H4 (cell line): ENCODE measurements around the gene SYT7. TPM values are rescaled to one million over a fixed set of nuclear protein-coding genes. Genes with fewer than 3 reads are reported as not detected.
A peak's percentile ranks its signal among the peaks of the same experiment; 100 is the strongest.

Experiments used
- DNase-seq: peaks from one replicate; pipeline ENCODE4 v3.0.0-alpha.2; 2015; ENCODE audit warnings: low spot score
- total RNA-seq: library from RNA; depleted of rRNA; stranded (reverse); fragments of >200 nt; shearing (Covaris generic); gene quantifications from 2 replicates; pipeline ENCODE4 v1.2.3, GENCODE V29; 2014

Gene SYT7
- total RNA-seq, 1 experiment from 2014 or later: 1.9 TPM

DNA sequence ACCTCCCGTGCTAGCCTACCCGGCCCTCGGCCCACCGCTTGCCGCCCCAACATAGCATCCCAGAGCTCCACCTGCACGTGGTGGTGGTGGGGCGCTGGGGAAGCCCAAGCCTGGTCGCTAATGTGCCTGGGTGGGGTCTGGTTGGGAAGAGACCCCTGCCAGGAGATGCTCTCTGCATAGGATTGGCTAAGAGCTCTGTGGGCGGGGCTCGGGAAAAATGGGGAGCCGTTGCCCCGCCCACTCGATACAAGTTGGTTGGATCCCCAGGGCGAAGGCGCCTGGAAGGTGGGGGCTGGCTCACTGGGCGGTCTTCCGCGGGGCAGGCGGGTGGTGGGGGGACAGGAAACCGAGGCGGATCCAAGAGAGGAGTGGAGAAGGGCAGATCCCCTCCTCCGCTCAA is 64.7 kb downstream of the SYT7 start:
- no peak for DNase-seq

DNA sequence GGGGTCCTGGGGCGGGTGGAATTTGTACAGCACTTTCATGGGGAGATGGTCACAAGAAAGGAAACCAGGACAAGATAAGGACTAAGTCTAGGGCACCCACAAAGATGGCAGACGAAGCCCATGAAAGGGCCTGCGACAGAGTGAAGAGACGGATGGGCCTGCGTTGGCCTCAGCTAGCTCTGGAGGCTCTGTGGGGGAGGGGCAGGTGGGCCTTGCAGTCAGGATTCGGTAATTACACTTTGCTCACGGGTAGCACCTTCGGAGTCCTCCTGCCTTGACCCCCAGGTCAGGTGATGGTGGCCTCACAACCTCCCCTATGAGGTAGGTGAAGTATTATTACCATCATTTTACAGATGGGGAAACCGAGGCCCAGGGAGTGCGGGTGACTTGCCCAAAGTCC is 65.2 kb downstream of the SYT7 start:
- no peak for DNase-seq

DNA sequence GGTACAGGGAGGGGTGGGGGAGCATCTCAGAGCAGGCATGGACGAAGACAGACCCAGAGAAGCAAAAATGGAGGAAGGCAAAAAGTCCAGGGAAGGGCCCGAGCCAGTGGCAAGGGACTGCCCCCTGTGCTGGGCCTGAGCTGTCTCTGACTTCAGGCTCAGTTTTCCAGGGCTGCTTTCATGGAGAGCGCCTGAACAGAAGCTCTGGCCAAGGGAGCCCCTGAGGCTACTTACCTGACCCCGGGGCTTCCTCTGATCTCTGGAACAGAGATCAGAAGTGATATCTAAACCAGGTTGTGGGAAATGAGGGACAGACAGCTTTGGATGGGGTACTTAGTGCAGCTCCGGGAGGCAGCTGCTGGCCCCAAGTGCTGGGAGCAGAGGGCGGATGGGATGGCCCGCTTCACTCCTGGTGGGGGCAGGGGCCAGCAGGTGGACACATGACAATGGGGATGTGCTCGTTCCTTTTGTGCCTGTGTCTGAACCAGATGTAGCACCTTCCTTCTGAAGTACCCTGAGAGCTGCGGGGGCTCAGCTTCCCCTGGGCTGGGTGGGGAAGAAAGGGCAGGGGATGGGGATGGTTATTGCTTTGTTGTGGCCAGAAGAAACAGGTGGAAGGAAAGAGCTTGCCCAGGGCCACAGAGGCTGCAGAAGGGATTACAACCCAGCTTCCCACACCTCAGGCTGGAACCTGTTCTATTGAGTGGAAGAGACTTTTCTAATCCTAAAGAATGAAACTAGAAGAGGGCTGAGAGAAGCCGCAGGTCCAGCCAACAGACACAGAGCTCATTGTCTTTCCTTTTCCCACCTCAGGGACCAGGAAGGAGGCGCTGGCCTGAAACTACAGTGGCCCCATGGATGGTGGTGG is 66.6 kb downstream of the SYT7 start:
- DNase-seq: no peak

DNA sequence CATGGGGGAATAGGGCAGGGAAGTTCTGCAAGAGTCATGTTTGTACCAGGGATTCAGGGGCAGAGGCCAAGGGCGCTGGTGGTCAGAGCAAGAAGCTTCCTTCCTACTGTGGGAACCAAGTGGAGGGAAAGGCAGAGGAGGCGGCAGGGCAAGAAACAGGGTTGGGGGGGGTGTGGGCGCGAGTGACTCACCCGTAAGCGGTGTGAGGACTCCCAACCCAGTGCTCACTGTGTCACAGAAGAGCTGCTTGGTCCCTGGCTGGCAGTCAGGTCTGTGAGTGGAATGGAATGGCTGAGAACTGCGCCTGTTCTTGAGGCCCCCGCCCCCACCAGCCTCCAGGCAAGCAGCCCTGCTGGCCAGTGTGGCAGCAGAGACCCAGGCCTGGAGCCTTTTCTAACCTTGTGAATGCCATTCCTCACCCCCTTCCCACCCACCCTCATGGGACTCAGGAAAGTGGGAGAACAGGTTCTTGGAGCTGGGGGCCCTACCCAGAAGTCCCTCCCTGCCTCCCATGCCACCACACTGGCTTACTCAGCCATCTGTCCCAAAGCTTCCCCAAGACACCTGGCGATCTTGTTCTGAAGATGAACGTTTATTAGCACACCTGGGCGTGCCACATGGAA is 67.6 kb downstream of the SYT7 start:
- no peak for DNase-seq

DNA sequence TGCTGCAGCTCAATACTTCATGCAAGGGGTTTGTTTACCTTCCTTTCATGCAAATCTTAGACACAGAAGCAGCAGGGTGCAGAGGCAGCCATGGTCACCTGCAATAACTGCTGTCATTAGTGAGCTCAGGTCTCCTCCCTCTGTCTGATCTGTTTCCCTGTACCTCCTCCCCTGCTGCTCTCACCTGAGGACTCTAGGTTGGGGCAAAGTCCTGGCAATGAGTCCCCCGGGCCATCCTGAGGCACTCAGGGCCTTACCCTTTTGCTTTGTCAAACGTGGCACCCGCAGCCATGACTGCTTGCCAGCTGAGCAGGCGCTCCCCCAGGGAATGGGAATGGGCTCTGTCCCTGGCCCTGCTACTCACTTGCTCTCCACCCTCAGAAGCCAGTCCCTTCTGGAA is 68.4 kb downstream of the SYT7 start:
- no peak for DNase-seq

DNA sequence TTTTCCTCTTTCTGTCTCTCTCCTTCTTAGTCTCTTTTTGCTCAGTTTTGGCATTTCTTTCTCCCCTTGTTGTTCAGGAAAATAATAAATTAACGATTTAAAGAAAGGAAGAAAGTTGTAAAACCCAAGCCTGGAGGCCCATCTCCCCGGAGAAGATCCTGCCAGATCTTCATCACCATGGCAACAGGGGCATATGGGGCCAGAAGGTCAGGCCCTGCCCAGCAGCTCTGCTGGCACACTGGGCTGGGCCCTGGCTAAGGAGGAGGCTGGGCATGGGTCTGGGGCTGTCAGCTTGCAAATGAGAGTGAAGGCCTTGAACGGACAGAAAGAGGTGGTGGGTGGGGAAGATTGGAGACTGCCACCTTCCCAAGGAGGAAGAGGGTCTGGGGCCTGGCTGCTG is 69.5 kb downstream of the SYT7 start:
- DNase-seq: no peak

DNA sequence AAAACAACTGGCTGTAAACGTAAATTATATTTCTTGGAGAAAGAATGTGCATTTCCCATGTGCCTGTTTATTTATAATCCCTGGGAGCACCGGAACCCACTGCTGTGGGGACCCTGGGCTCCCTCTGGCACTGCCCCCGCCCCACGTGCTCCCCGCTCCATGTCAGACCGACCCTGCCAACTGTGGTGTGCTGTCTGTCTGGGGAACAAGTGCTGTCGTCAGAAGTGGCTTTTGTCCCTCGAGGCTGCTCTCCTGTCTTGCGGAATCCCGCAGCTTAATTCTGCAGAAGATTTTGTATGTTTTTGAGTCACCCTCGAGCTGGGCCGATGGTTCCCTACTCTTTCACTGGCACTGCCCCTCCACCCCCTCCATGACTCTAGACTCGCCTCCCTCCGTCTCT is 69.9 kb downstream of the SYT7 start:
- DNase-seq: no peak

DNA sequence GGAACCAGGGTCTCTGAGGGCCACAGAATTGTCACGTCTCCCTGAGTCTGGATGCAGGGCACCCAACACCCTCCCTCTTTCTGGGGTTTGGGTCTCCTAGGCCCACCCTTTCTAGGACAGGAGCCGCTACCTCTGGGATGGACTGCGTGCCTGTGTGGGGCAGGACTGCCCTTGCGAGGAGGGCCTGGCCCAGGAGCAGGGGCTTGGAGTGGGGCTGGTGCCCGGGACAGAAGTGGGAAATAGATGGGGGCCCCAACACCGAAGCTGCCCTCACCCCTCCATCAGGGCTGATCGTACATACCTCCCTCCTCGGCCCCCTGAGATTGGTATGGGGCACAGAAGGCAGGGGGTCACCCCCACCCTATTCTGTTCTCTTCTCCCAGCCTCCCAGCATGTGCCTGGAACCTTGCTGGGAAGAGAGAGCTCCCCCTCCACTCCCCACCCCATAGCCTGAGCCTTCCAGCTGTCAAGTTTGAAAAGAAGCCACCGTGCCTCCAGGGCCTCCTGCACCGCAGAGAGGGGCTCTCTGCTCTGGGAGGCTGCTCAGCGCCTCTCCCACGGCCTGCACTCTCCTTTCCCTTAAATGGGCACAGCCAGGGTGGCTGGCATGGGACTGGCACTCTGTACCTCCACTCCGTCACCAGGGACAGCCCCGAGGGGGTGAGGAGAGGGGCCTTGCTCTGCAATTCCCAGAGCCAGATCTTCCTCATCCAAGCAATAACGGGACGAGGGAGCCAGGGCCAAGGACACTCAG is 70.5 kb downstream of the SYT7 start:
- DNase-seq: no peak

DNA sequence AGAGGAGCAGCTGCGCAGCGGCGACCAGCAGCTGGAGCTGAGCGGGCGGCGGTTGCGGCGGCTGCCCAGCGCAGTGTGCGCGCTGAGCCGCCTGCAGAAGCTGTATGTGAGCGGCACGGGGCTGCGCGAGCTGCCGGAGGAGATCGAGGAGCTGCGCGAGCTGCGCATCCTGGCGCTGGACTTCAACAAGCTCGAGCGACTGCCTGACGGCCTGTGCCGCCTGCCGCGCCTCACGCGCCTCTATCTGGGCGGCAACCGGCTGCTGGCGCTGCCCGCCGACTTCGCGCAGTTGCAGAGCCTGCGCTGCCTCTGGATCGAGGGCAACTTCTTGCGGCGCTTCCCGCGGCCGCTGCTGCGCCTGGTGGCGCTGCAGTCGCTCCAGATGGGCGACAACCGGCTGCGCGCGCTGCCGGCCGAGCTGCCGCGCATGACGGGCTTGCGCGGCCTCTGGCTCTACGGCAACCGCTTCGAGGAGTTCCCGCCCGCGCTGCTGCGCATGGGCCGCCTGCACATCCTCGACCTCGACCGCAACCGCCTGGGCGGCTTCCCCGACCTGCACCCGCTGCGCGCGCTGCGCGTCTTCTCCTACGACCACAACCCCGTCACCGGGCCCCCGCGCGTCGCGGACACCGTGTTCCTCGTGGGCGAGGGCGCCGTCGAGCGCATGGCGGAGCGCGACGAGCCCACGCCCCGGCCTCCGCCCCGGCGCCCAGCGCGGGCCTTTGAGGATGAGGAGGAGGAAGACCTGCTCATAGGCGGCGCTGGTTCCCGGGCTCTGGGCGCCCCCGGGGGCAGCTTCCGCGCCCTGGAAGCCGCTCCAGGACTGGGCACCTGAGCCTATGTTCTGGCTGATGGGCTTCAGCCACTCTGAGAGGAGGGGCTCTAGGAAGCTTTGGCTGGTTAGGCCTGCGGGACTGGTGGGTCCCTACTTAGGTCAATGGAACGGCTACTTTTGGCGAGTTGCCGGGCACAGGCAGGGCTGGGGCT is 71.5 kb downstream of the SYT7 start:
- DNase-seq: no peak

DNA sequence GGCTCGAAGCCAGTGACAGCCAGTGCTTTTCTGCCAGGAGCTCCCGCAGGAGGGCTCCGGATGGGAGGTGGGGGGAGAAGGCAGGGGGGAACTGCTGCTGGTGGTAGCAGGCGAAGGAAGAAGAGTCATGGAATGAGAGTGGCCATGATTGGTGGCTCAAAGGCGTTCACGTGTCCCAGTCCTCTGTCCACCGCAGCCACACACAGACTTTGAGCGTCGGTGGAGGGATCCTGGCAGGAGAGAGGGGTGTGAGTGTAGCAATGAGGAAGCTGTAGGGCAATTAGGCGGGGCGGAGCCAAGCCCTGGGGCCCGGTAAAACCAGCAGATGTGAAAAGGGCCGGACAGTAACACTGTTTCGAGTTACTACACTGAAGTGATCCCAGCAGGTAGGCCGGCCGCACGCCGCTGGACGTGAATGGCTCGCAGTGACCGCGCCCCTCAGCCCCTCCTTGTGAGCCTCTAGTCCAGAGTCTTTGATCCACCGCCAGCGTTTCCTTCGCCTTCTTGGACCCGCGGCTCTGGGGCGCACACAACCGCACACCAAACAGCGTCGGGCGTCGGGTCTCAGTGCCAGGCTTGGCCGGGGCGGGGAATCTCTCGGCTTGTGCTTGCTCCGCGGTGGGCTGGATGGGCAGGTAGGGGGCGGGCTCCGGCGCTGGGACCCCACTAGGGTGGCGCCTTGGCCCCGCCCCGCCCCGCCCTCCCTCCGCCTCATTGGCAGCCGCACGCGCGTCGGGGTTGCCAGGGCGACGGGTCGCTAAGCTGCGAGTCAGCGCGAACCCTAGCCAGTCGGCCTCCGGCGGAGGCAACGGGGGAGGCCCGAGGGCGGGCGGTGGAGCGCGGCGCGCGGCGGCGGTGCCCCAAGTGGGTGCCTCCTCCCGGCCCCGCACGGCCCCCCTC is 72.7 kb downstream of the SYT7 start, which contains the start of gene LRRC10B:
Gene LRRC10B (plus strand): TSS at position 788 of the 900 bp plus-strand sequence. CDS start 250 bp downstream, outside the sequence.
- no peak for DNase-seq

DNA sequence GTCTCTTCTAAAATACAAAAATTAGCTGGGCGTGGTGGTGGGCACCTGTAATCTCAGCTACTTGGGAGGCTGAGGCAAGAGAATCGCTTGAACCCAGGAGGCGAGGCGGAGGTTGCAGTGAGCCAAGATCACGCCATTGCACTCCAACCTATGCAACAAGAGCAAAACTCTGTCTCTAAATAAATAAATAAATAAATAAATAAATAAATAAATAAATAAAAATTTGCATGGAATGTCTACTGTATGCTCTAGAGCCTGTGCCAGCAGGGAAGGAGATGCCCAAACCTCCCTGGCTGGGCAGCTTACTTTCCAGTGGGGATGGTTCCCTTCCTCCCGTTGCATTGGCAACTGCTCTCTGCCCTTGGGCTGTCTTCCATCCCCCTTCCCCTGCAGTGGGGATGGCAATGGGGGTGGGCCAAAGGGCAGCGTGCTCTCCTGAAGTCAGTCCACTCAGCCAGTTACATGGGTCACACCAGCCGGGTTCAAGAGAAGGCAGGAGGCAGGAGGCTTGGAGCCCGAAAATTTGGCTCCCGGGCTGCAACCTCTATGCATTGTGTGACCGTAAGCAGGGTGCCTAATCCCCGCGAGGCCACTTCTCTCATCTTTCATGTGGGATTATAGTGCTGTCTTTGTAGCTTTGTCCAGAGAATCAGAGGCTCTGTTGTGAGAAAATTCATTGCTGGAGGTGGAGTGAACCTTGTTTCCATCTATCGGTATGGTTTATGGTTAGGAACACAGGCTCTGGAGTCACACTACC is 73.7 kb downstream of the SYT7 start:
- DNase-seq: no peak

DNA sequence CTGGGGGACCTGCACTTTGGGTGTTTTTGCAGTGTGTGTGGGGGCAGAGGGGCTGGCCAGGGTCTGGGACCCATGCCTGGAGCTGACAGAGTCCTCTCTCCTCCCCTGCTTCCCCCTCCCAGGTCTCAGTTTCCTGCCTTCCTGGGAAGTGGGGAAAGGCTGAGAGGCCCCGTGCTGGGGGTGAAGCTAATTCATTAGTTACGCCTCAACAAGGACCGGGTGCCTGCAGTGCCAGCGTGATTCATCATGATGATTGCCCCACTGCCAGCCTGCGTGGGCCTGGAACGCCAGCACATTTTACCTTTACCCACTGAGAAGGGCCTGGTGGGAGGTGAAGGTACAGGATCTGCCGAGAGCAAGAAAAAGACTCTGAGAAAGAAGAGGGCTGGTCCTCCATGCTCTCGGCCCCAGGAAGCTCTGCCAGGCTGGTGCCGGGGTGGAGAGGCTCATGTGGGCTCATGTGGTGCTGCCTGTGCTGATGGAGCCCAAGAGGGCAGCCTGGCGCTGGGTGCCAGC is 75.2 kb downstream of the SYT7 start:
- DNase-seq: peak; percentile 45

DNA sequence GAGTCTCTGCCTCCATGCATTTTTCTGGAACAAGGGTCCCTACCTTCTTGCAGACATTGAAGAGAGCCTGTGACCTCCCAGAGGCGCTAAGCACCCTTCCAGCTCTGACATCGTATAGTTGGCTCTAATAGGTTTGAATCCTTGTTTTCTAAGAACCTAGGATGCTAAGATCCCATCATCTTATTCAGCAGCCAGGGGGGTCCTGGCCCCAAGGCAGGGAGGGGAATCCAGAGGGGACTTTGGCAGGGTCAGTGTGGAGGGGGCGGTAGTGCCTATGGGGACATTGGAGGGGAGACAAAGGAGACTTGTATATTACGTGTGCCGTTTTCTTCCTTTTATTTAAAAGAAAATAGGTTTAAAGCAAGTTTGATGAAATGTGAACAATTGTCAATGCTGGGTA is 75.8 kb downstream of the SYT7 start:
- DNase-seq: no peak

DNA sequence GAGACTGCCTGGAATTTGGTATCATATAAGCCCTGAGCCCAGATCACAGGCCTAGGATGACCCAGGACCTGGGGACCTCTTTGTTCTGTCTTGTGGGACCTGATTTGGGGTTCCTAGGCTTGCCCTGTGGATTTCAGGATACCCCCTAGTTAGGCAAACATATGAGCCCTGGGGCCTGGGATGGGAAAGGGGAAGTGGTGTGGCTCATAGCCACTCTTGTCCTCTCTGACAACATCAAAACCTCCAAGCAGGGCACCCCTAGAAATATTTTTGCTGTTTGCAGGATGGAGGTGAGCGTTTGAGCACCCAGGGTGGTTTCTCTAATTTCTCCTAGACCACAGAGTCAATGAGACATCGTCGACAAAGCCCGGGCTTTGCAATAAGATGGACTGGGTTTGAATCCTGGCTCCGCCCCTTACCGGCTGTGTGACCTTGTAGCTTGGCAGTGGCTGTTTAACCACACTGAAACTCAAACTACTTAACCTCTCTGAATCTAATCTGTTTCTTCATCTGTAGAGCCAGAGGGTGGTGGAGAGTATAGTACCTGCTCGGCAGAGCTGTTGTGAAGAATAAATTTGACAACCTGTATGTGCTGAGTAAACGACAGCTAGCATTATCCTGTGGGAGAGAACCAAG is 77.6 kb downstream of the SYT7 start:
- no peak for DNase-seq

DNA sequence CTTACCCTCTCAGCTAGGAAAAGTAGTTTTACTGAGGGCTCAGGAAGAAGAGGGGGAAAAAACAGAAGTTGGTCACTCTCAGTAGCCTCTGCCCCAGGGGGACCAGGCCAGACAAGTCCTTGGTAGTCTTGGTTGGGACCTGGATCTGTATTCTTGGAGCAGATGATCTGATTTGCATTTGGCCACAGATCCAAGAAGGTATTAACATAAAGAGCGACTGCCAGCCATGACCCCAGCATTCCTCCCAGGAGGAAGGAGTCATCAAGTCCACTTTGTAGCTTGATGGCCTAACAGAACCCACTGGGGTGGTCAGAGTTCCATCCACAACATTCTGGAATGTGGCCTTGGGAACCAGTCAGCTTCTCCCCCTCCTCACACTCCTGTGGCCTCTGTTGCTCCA is 78.4 kb downstream of the SYT7 start:
- DNase-seq: no peak

DNA sequence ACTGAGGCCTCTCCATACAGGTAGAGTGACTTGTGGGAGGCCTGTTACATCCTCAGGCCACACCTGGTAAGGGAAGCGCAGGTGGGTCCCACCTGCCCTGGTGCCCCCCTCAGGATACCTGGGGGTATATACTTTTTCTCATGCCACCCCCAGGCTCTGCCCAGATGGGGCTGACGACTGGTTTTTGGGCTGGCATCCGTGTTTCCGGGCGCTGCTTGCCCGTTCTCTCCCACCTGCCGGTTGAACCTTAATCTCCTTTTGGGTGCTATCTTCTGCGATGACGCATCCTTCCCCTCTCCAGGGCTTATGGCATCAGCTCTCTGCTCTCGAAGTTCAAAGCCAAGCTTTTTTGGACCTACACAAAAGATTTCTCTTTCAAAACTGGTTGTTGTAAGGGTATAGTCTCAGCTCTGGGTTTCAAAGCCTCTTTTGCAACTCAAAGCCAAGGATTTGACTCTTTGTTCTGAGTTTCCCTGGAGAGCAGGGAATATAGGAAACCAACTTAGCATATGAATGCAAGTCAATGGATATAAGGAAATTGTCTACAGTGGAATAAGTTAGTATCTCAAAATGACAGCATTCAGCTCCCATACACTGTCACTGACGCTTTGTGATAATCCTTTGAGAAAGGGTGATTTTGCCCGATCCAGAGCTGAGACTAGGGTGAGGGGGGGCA is 80.9 kb downstream of the SYT7 start:
- no peak for DNase-seq

DNA sequence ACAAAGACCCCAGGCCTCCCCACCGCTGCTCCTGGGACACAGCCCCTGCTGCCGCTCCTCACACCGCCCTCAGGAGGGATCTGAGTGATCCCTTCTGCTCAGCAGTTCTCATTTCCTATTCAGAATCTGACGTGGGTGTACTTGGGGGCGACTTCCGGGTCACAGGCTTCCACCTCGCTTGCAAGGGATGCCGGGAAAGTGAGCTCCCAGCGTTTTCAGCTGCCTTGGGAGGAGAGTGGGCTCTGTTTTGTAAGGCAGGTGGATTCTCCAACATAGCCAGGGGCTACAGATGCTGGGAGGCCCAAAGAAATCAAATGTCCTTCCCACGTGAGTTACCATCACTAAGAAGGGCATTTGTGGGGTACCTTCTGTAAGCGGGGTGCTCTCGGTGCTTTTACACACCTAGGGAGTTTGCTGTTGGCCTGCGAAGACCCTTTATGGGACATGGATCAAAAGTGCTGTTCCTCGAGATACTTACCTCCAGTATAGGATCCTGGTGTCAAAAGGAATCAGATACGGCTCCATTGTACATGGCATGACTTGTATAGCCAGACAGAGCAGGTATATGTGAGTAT is 82.0 kb downstream of the SYT7 start:
- no peak for DNase-seq

DNA sequence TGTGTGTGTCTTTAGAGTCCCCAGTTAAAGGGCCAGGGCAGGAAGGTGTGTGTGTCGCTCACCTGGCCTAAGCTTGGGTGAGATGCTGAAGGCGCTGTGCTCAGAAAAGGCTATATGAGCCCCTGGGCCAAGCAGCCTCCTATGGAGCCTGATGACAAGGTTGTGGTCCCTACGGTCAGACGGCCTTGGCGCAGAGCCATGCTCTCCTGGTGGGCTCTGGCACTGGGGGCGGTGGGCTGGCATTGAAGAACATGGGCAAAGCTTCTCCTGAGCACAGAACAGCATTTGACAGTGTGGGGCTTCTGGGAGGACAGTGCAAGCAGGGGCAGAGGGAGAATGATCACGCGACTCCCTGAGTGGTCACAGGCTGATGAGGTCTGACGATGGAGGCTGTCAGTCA is 83.0 kb downstream of the SYT7 start:
- DNase-seq: no peak
